ENCODE data around the gene SETX.
"Not testable (repeated sequence)": the region's sequence is repeated elsewhere in the genome, so short reads cannot be mapped to it uniquely, and the experiment has no call there.

Gene SETX

GRCh38 chr9:132354637-132355355, at the start of gene SETX:
TSS of gene SETX (minus strand) at chr9:132354986. CDS start at chr9:132349428, 5,558 bp downstream.
- peak; percentile 99 for DNase-seq

GRCh38 chr9:132404228-132404881, 49.6 kb upstream of the SETX start:
- peak; percentile 52 for DNase-seq

- DNase-seq = no peak
Observed at GRCh38 chr9:132401824-132402223, 47.0 kb upstream of the SETX start.

GRCh38 chr9:132395560-132395959, 40.8 kb upstream of the SETX start:
- no peak for DNase-seq

GRCh38 chr9:132391449-132391848, 36.7 kb upstream of the SETX start:
- no peak for DNase-seq

- DNase-seq = no peak
Observed at GRCh38 chr9:132390966-132391365, 36.2 kb upstream of the SETX start.

- DNase-seq = no peak
Observed at GRCh38 chr9:132387133-132387532, 32.3 kb upstream of the SETX start.

- DNase-seq = no peak
Observed at GRCh38 chr9:132384376-132384775, 29.6 kb upstream of the SETX start.

GRCh38 chr9:132383462-132383883, 28.7 kb upstream of the SETX start:
- peak; percentile 33 for DNase-seq

GRCh38 chr9:132381966-132382541, 27.3 kb upstream of the SETX start:
- DNase-seq = peak; percentile 57

GRCh38 chr9:132378416-132378815, 23.6 kb upstream of the SETX start:
- DNase-seq = not testable (repeated sequence)

GRCh38 chr9:132377769-132378168, 23.0 kb upstream of the SETX start:
- not testable (repeated sequence) for DNase-seq

GRCh38 chr9:132372177-132373095, 17.6 kb upstream of the SETX start:
- DNase-seq = peak; percentile 90

GRCh38 chr9:132370592-132370991, 15.8 kb upstream of the SETX start:
- no peak for DNase-seq

GRCh38 chr9:132369421-132369820, 14.6 kb upstream of the SETX start:
- DNase-seq = no peak

- no peak for DNase-seq
Observed at GRCh38 chr9:132367613-132368313, 13.0 kb upstream of the SETX start.

- DNase-seq = no peak
Observed at GRCh38 chr9:132366481-132366880, 11.7 kb upstream of the SETX start.

GRCh38 chr9:132365986-132366385, 11.2 kb upstream of the SETX start:
- no peak for DNase-seq

- no peak for DNase-seq
Observed at GRCh38 chr9:132364068-132364467, 9.3 kb upstream of the SETX start.

GRCh38 chr9:132357764-132358163, 3.0 kb upstream of the SETX start:
- no peak for DNase-seq

- peak; percentile 37 for DNase-seq
Observed at GRCh38 chr9:132356324-132356924, 1.6 kb upstream of the SETX start.
